ENCODE results near the gene FCF1. TPM values are rescaled to one million over a fixed set of nuclear protein-coding genes. Genes with fewer than 3 reads are reported as not detected.

The FCF1 gene
- total RNA-seq = 37.6 TPM
- long read RNA-seq, partial matches to known transcripts = 2 of 7 reads
- long read RNA-seq, other reads (novel, unspliced or antisense) = 5 of 7 reads

DNA sequence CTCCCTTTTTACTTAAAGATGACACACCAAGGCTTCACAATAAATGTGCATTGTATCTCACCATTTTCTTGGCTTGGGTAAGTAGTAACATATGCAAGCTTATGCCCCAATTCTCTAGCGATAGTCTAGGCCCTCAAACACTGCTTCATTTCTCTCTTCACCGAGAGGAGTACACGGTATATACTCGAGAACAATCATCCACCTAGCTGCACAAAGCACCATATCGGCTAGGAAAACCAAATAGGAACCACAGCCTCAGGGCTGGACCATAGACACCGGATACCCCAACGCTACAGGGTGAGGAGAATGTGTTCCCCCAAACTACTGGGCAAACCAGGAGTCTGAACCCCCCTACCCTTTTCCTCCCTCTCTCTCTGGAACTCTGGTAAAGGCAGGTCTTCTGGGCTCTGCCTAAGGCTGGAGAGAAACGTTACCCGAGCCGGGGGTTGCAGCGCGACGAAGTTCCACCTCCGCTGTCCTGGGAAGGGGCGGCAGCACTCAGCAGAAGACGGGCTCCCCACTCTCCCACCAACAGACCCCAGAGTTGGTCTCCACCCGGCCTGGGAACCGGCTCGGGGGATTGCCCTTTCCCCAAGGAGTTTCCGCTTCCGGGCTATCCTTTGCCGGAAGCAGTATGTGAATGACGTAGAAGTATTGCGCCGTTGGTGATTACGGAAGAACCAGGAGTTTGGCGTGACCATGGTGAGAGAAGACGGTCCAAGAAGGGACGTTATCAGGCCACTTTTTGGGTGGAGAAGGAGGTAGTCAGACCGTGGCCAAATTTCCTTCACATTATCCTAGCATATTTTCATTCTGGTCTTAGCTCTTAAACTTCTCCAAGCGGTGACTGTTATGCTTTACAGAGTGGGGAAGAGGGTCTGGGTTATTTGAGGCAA lies at the start of gene FCF1, which contains the start of gene AREL1:
Gene FCF1, plus strand, starts transcription at position 646 of the 896 bp plus-strand sequence. Its CDS starts 54 bp downstream, at position 700.
Gene AREL1, minus strand, starts transcription at position 582 of the 896 bp plus-strand sequence. CDS start 27,465 bp downstream, outside the sequence.
- DNase-seq (ENCODE audit: low spot score) = peak; percentile 91

DNA sequence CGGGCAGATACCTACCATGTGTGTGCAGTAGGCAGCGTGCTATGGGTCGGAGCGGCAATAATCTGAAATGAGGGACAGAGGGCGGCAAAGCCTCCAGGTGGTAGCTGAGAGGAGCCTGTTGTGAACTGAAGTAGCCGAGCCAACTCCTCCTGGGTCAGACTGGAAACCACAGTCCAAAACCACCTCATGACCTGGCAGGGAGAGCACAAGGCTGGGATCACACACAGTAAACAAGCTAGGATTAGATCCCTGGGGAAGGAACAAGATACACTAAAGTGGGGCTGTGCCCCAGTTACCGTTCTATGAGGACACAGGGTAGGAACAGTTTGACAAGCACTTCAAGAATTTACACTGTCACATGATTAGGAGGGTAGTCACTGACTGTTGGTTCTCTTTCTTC lies 49.1 kb upstream of the FCF1 start:
- DNase-seq (ENCODE audit: low spot score) = no peak

DNA sequence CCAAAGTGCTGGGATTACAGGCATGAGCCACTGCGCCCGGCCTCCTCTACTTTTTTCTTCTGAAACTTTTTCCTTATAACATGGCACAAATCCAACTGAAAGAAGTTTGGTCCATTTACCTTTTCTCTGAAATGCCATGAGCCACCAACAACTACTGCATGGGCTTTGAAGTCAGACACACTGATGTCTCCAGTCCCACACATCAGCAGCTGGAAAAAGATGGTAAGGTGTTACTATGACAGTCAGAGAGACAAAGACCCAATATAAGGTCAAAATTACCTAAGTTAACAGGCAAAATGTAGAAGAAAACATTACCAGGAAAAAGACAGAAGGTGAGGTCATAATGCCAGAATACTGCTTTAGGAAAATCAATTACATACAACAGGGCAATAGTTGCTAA lies 48.2 kb upstream of the FCF1 start:
- no peak for DNase-seq (ENCODE audit: low spot score)

DNA sequence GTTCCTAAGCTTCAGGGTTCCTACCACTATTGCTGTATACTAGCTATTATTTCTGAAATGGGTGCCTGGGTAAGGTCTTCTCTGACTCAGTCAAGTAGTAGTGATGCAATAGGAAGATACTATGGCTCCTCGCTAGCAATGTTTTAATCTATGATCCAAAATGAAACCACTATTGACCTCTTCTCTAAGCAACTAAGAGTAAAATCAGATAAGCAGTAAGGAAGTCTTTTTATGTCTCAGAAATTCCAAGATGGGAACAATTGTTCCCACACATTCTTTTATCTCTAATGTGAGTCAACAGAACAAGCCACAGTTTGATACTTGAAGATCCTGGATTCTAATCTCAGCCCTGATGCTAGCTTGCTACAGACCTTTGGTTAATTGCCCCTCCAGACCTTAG lies 45.2 kb upstream of the FCF1 start:
- no peak for DNase-seq (ENCODE audit: low spot score)

DNA sequence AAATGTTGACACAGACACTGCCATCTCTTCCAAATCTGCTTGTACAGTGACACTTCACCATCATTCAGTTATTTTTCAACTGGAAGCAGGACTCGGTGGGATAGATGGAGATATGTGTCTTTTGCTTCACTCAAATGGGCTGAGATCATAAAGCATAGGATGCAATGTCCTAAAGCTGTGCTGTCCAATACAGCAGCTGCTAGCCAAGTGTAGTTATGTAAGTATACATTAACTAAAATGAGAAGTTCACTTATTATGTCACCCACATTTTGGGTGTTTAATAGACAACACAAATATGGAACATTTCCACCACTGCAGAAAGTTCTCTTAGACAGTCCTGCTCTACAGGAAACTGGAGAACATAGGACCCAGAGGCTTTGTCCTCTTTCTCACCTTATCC lies 43.7 kb upstream of the FCF1 start:
- DNase-seq (ENCODE audit: low spot score) = no peak

GRCh38 chr14:74669846-74670245 lies 43.1 kb upstream of the FCF1 start:
- no peak for DNase-seq (ENCODE audit: low spot score)

DNA sequence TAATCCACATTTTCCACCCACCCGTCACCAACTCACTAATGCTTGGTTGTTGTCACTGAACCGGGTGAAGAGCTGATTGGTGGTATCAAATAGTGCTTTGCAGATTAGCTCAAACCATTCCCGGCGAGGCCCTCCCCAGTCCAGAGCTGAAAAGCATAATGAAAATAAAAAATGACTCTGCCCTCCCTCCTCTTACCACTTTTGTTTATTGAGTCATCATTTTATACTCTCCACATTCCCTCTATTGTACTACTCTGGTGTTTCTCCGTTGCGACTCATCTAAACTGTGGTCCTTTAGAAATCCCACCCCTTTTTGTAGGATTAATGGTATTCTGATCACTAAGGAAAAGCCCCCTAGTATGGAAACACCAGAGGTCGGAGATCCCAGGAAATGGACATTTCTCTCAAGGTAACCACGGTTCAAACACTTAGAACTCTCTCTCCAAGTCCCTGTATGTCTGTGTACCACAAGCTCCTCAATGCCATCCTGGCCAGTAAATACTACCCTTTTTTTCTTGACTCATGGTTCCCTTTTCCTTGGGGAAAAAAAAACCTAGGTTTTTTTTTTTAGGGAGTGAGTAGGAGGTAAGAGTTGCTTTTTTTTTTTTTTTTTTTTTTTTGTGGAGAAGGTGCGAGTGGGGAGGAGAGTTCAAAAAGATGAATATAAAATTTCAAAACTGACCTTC lies 42.1 kb upstream of the FCF1 start:
- no peak for DNase-seq (ENCODE audit: low spot score)

GRCh38 chr14:74671789-74672188 lies 41.2 kb upstream of the FCF1 start:
- no peak for DNase-seq (ENCODE audit: low spot score)

GRCh38 chr14:74673768-74674167 lies 39.2 kb upstream of the FCF1 start:
- DNase-seq (ENCODE audit: low spot score) = no peak

- no peak for DNase-seq (ENCODE audit: low spot score)
Measured at GRCh38 chr14:74675219-74675618, 37.7 kb upstream of the FCF1 start.

- no peak for DNase-seq (ENCODE audit: low spot score)
Measured at GRCh38 chr14:74682169-74682952, 30.6 kb upstream of the FCF1 start.

- DNase-seq (ENCODE audit: low spot score) = no peak
Measured at GRCh38 chr14:74683406-74683805, 29.5 kb upstream of the FCF1 start.

- DNase-seq (ENCODE audit: low spot score) = no peak
Measured at GRCh38 chr14:74684434-74684833, 28.5 kb upstream of the FCF1 start.

DNA sequence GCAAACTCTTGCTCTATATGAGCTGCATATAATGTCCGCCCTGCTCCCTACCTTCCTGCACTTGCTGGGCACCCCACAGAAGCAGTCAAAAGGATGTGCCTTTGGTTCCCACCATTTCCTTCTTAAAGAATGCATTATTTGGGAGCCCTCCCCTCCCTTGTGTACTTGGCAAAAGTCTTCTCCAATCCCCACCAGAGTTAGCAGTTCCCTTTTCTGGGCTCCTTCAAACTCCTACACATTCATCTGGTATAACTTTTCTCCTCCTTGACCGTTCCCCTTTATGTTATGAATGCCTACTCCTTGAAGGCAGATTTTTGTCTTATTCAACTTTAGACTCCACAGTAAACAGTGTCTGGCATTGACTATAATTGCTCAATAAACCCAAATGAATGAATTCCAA lies 27.9 kb upstream of the FCF1 start:
- DNase-seq (ENCODE audit: low spot score) = no peak

DNA sequence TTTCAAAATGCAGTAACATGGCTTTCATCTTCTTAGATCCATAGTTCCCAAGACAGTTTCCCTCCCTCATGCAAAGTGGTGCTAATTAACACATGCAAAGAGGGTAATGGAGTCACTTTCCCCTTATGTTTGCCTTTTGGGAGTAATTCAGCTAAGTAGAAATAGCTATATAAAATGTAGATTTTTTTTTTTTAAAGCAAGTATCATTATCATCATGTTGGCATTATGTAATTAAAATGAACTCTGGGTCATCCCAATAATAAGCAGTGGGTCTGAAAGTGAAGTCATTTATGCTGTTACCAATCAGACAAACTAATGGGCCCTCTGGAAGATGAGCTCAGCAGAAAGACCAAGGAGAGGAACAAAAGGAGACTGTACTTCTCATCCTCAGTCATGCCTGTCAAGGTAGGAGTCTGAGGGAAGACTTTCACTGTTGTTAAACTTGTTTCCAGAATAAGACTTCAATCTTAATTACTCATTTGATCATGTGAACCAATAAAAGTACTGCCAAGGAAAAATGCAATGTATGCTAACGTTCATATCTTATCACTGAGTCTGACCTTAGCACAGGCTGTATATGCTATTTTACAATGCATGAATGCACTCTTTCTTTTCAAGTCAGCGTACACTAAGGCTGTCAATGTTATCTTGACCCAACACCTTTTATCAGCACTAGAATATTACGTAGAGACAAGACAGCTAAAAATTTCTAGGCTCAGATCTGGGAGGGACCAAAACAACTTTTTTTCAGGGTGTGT lies 26.8 kb upstream of the FCF1 start:
- no peak for DNase-seq (ENCODE audit: low spot score)

- DNase-seq (ENCODE audit: low spot score) = no peak
Measured at GRCh38 chr14:74691456-74691855, 21.5 kb upstream of the FCF1 start.

- DNase-seq (ENCODE audit: low spot score) = no peak
Measured at GRCh38 chr14:74693191-74693590, 19.8 kb upstream of the FCF1 start.

DNA sequence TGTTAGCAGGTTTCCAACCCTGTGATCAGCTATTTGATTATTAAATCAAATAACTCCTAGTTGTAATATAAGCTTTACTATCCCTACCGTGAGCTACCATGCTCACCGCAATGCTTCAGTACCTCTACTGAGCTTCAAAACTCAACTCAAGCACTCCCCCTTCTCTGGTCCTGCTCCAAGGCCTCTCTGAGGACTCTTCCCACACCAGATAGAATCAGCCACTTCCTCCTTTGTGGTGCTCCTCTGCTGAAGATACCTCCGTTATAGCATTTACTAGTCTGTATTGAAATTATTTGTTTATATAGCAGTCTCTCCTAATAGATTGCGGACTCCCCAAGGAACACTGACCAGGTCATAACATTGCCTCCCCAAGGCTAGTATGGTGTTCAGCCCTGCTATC lies 17.5 kb upstream of the FCF1 start:
- DNase-seq (ENCODE audit: low spot score) = no peak

GRCh38 chr14:74697011-74697410 lies 15.9 kb upstream of the FCF1 start:
- no peak for DNase-seq (ENCODE audit: low spot score)

GRCh38 chr14:74697543-74697942 lies 15.4 kb upstream of the FCF1 start:
- no peak for DNase-seq (ENCODE audit: low spot score)

GRCh38 chr14:74697976-74698375 lies 15.0 kb upstream of the FCF1 start:
- DNase-seq (ENCODE audit: low spot score) = no peak

Data from mesenteric fat pad (tissue), 1 donor.